IPS DF 19.7 (cell line): ENCODE data around the gene CDC34.

Experiments used
- DNase-seq: peaks from one replicate; pipeline ENCODE4 v3.0.0-alpha.2; 2013; ENCODE audit warnings: low read depth, low spot score

Gene CDC34

GRCh38 chr19:542173-542866 is 10.8 kb downstream of the CDC34 start:
- DNase-seq: no peak

GRCh38 chr19:543910-544608 is 12.5 kb downstream of the CDC34 start, which contains the start of gene GZMM:
Gene GZMM (plus strand): TSS chr19:544053. CDS start chr19:544072, 19 bp downstream.
- DNase-seq: no peak

GRCh38 chr19:547117-547516 is 15.6 kb downstream of the CDC34 start:
- no peak for DNase-seq

- no peak for DNase-seq
Measured at GRCh38 chr19:547836-548720, 16.5 kb downstream of the CDC34 start.

- DNase-seq: no peak
Measured at GRCh38 chr19:548886-549830, 17.6 kb downstream of the CDC34 start.

GRCh38 chr19:554817-555216 is 23.3 kb downstream of the CDC34 start:
- no peak for DNase-seq

- DNase-seq: no peak
Measured at GRCh38 chr19:555474-555808, 23.9 kb downstream of the CDC34 start.

- no peak for DNase-seq
Measured at GRCh38 chr19:556611-557382, 25.2 kb downstream of the CDC34 start.

GRCh38 chr19:558770-559439 is 27.3 kb downstream of the CDC34 start:
- no peak for DNase-seq

GRCh38 chr19:560121-560520 is 28.6 kb downstream of the CDC34 start:
- DNase-seq: no peak

GRCh38 chr19:566403-566802 is 34.8 kb downstream of the CDC34 start:
- DNase-seq: no peak

GRCh38 chr19:566844-567243 is 35.3 kb downstream of the CDC34 start:
- DNase-seq: no peak

GRCh38 chr19:567296-567900 is 35.8 kb downstream of the CDC34 start:
- DNase-seq: no peak

GRCh38 chr19:570251-570686 is 38.7 kb downstream of the CDC34 start:
- DNase-seq: no peak

GRCh38 chr19:570937-571565 is 39.5 kb downstream of the CDC34 start:
- DNase-seq: no peak

GRCh38 chr19:571566-571974 is 40.0 kb downstream of the CDC34 start:
- DNase-seq: no peak

- DNase-seq: peak; percentile 83
Measured at GRCh38 chr19:572140-572742, 40.7 kb downstream of the CDC34 start, which contains the start of gene BSG. Gene BSG (plus strand): TSS chr19:572596. CDS start chr19:572635, 39 bp downstream.

- DNase-seq: no peak
Measured at GRCh38 chr19:572743-573518, 41.4 kb downstream of the CDC34 start.
